HL-60 (cell line): ENCODE data around the gene DCAF15.

Experiments
- DNase-seq, 2 experiments: peaks; one replicate each; pipeline ENCODE4 v3.0.0-alpha.2; 2010 to 2020; ENCODE audit warnings: low read depth in 1 of 2, low spot score in 1 of 2
- H3K27ac ChIP-seq: fragments of 250-450 bp; sonication (Bioruptor Pico); replicated peaks from 2 replicates; pipeline ENCODE4 v1.5.1; 2020; ENCODE audit warnings: mild to moderate bottlenecking, moderate library complexity
- H3K27me3 ChIP-seq: fragments of 250-450 bp; sonication (Bioruptor Pico); 2 replicates; pipeline ENCODE4 v1.5.1; 2021; ENCODE audit warnings: mild to moderate bottlenecking, moderate library complexity; ENCODE audit not compliant: insufficient read depth, poor library complexity, severe bottlenecking
- H3K4me3 ChIP-seq: replicated peaks from 2 replicates; pipeline ENCODE4 v1.5.1; 2011; ENCODE audit warnings: mild to moderate bottlenecking, control low read depth, low read length; ENCODE audit not compliant: insufficient read depth
- GABPA ChIP-seq: IDR thresholded peaks from 2 replicates; pipeline ENCODE4 v1.6.1; 2012; ENCODE audit warnings: low read depth
- POLR2AphosphoS5 ChIP-seq: IDR thresholded peaks from 2 replicates; pipeline ENCODE4 v1.6.1; 2012; ENCODE audit warnings: low read depth
- SPI1 ChIP-seq: IDR thresholded peaks from 2 replicates; pipeline ENCODE4 v1.6.1; 2012; ENCODE audit warnings: low read depth, mild to moderate bottlenecking, borderline replicate concordance
- TF ChIP-seq, protein P1 (sequence below): IDR thresholded peaks from one replicate; pipeline ENCODE4 v1.5.1; 2011; ENCODE audit warnings: low read length, control low read depth, inconsistent platforms; ENCODE audit not compliant: insufficient read depth
- TF ChIP-seq, protein P2 (sequence below): IDR thresholded peaks from 2 replicates; pipeline ENCODE4 v1.6.1; 2012; ENCODE audit warnings: low read depth; ENCODE audit not compliant: insufficient replicate concordance

Gene DCAF15

DNA sequence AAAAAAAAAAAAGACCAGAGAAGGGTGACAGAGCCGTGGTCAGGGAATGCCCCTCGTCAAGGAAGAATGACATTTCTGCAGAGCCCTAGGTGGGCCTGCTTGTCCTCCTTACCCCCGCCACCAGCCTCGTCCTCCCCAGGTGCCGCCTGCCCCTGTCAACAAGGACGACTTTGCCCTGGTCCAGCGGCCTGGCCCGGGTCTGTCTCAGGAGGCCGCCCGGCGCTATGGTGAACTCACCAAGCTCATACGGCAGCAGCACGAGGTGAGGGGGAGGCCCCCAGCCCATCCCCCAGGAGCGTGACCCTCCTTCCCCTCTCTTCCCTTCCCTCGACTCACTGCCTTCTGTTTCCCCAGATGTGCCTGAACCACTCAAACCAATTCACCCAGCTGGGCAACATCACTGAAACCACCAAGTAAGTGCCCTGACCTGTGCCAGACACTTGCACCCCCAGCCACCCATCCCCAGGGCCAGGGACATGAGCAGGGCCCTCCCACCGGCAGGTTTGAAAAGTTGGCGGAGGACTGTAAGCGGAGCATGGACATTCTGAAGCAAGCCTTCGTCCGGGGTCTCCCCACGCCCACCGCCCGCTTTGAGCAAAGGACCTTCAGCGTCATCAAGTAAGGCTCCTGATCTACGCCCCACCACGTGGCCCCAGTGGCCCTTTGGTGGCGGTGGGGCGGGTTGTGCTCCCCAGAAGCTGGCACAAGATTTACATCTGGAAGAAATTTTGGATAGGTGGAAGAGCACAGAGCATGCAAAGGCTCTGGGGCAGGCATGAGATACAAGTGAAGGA, 28.9 kb upstream of the DCAF15 start:
- Histone ChIP-seq H3K27ac (no peak overlapping the region), H3K27me3 (no peaks in the 10 kb centered on the region), H3K4me3 (no peak overlapping the region)
- no peak for DNase-seq
- TF ChIP-seq, protein P1, sequence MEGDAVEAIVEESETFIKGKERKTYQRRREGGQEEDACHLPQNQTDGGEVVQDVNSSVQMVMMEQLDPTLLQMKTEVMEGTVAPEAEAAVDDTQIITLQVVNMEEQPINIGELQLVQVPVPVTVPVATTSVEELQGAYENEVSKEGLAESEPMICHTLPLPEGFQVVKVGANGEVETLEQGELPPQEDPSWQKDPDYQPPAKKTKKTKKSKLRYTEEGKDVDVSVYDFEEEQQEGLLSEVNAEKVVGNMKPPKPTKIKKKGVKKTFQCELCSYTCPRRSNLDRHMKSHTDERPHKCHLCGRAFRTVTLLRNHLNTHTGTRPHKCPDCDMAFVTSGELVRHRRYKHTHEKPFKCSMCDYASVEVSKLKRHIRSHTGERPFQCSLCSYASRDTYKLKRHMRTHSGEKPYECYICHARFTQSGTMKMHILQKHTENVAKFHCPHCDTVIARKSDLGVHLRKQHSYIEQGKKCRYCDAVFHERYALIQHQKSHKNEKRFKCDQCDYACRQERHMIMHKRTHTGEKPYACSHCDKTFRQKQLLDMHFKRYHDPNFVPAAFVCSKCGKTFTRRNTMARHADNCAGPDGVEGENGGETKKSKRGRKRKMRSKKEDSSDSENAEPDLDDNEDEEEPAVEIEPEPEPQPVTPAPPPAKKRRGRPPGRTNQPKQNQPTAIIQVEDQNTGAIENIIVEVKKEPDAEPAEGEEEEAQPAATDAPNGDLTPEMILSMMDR = no peak
- TF ChIP-seq GABPA = no peak
- no peak for TF ChIP-seq POLR2AphosphoS5
- no peak for TF ChIP-seq SPI1
- TF ChIP-seq, protein P2, sequence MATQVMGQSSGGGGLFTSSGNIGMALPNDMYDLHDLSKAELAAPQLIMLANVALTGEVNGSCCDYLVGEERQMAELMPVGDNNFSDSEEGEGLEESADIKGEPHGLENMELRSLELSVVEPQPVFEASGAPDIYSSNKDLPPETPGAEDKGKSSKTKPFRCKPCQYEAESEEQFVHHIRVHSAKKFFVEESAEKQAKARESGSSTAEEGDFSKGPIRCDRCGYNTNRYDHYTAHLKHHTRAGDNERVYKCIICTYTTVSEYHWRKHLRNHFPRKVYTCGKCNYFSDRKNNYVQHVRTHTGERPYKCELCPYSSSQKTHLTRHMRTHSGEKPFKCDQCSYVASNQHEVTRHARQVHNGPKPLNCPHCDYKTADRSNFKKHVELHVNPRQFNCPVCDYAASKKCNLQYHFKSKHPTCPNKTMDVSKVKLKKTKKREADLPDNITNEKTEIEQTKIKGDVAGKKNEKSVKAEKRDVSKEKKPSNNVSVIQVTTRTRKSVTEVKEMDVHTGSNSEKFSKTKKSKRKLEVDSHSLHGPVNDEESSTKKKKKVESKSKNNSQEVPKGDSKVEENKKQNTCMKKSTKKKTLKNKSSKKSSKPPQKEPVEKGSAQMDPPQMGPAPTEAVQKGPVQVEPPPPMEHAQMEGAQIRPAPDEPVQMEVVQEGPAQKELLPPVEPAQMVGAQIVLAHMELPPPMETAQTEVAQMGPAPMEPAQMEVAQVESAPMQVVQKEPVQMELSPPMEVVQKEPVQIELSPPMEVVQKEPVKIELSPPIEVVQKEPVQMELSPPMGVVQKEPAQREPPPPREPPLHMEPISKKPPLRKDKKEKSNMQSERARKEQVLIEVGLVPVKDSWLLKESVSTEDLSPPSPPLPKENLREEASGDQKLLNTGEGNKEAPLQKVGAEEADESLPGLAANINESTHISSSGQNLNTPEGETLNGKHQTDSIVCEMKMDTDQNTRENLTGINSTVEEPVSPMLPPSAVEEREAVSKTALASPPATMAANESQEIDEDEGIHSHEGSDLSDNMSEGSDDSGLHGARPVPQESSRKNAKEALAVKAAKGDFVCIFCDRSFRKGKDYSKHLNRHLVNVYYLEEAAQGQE = no peak

DNA sequence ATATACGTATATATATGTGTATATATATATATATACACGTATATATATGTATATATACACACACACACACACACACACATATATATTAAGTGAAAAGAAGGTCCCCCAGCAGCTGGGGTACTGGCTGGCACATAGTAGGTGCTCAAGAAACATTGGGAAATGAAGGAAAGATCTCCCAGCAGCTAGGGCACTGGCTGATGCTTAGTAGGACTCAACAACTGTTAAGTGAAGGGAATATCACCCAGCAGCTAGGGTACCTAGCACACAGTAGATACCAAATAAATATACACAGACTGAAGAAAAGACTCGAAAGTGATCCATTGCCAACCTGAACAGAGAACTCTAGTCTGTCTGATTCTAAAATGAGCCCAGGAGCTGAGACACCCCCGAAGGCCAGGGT, 26.3 kb upstream of the DCAF15 start:
- no peak overlapping the region for H3K27ac ChIP-seq
- H3K27me3 ChIP-seq = no peaks in the 10 kb centered on the region
- no peak for DNase-seq

DNA sequence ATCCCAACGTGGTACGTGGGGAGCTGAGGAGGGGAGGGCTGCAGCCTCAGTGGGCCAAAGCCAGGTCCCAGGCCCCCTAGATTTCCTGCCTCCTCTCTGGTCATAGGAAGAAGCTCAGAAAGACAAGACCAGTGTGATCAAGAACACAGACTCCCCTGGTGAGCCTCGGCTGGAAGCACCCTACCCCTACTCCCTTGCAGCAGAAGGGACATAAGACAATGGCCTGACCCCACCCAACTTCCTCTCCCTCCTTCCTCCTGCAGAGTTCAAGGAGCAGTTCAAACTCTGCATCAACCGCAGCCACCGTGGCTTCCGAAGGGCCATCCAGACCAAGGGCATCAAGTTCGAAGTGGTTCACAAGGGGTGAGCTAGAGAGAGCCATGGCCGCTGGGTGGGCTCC, 25.6 kb upstream of the DCAF15 start:
- no peak overlapping the region for H3K4me3 ChIP-seq
- TF ChIP-seq GABPA (no peak), POLR2AphosphoS5 (no peak), SPI1 (no peak)
- TF ChIP-seq, protein P2 = no peak
- H3K27me3 ChIP-seq = no peaks in the 10 kb centered on the region
- peak in 1 of 2 experiments; percentile 14 for DNase-seq
- no peak overlapping the region for H3K27ac ChIP-seq

More for the DNA sequence above, 26.3 kb upstream of the DCAF15 start:
- H3K4me3 ChIP-seq = no peak overlapping the region
- TF ChIP-seq, protein P2 = no peak
- TF ChIP-seq SPI1 (no peak), POLR2AphosphoS5 (no peak), GABPA (no peak)
- TF ChIP-seq, protein P1 = no peak
